ENCODE results near the gene TENT4A. TPM values are rescaled to one million over a fixed set of nuclear protein-coding genes. Genes with fewer than 3 reads are reported as not detected.

Gene TENT4A
- total RNA-seq, 2 donors from 2014 or later = 17.1 to 21.9 TPM

DNA sequence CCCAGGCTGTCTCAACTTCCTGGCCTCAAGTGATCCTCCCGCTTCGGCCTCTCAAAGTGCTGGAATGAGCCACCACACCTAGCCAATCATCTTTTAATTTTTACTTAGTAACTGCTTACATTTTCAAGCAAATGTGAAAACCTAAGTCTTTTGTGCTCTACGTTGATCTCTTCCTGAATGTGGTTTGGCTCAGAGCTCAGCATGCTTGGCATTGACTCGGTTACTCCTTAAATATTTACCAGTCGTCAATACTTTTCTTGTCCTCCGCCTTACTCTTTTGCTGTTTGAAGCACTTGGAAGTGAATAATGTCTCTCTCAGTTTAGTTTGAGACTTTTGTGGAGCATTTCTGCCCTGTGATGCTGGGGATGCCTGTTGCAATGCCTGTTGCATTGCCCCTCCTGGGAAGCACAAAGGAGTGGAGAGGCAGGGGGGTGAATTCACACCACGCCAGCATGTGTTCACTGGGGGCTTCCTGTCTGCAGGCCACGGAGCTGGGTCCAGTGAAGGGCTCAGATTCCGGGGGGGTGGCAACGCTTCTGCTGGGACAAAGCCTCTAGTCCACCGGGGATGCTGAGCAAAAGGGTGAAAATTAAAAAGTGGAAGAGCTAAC is 13.1 kb upstream of the TENT4A start:
- Histone ChIP-seq H3K9me3 (no peaks in the 10 kb centered on the region), H3K27me3 (no peaks in the 10 kb centered on the region), H3K27ac (no peak overlapping the region), H3K9ac (ENCODE audit: low read depth in 2 of 2, low read length in 2 of 2) (no peak overlapping the region), H3K4me3 (no peak overlapping the region), H3K4me1 (no peaks in the 10 kb centered on the region), H3K36me3 (no peaks in the 10 kb centered on the region)
- TF ChIP-seq, protein P1, sequence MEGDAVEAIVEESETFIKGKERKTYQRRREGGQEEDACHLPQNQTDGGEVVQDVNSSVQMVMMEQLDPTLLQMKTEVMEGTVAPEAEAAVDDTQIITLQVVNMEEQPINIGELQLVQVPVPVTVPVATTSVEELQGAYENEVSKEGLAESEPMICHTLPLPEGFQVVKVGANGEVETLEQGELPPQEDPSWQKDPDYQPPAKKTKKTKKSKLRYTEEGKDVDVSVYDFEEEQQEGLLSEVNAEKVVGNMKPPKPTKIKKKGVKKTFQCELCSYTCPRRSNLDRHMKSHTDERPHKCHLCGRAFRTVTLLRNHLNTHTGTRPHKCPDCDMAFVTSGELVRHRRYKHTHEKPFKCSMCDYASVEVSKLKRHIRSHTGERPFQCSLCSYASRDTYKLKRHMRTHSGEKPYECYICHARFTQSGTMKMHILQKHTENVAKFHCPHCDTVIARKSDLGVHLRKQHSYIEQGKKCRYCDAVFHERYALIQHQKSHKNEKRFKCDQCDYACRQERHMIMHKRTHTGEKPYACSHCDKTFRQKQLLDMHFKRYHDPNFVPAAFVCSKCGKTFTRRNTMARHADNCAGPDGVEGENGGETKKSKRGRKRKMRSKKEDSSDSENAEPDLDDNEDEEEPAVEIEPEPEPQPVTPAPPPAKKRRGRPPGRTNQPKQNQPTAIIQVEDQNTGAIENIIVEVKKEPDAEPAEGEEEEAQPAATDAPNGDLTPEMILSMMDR (IDR thresholded peaks at IDR 0.05) = no peak
- intact Hi-C loops (cut with DNase I) = no loop called here
- peak; percentile 2 for DNase-seq

DNA sequence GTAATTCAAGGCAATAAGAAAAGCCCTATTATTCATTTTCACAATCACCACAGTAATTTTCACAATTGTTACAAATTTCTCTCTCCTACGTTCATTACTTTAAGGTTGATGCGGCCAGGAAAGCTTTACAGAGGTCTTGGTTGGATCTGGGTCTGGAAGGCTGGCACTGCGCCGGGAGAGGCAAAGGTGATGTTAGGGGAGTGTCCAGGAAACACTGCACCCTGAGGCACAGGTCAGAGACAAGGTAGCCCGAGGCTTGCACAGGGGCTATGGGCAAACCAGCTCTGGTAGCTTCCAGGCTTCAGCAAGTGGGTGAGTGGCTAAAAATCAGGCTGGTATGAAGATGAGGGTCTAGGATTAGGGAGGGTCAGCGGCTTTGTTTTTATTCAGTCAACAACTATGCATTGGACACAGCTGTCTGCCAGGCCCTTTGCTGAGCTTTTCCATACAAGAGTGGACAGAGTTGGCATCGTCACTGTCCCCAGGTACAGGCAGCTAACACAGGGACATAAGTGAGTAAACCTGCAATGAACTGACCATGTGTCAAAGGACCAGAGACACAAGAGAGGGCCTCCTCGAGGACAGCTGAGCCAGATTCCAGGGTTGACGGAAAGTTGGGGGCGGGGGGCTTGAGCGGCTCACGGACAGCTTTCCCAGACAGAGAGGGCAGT is 12.4 kb upstream of the TENT4A start:
- Histone ChIP-seq H3K4me3 (no peak overlapping the region), H3K36me3 (no peaks in the 10 kb centered on the region), H3K9ac (ENCODE audit: low read depth in 2 of 2, low read length in 2 of 2) (no peak overlapping the region), H3K9me3 (no peaks in the 10 kb centered on the region), H3K4me1 (no peaks in the 10 kb centered on the region), H3K27ac (no peak overlapping the region), H3K27me3 (no peaks in the 10 kb centered on the region)
- peak; percentile 15 for DNase-seq
- intact Hi-C loops (cut with DNase I) = no loop called here
- TF ChIP-seq, protein P1 (IDR thresholded peaks at IDR 0.05) = no peak

DNA sequence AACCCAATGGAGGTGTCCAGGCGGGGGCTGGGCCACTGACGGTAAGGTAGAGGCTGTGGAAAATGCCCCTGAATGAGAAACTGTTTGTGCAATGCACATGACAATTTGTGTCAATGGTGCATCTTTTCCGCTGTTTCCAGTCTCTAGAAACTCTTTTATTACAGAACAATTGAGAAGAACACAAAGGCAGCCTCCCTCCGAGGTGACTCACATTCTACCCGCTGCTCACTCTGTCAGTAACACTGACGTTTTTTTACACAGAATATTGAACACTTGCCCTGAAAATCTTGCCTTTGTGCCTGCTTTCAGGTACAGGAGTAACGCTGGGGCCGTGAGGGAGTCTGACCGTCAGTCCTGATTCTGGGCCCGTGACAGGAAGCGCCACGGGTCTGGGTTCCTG is 11.7 kb upstream of the TENT4A start:
- Histone ChIP-seq H3K27me3 (no peaks in the 10 kb centered on the region), H3K36me3 (no peaks in the 10 kb centered on the region), H3K4me3 (no peak overlapping the region), H3K27ac (no peak overlapping the region), H3K9ac (ENCODE audit: low read depth in 2 of 2, low read length in 2 of 2) (no peak overlapping the region), H3K9me3 (no peaks in the 10 kb centered on the region), H3K4me1 (no peaks in the 10 kb centered on the region)
- TF ChIP-seq, protein P1 (IDR thresholded peaks at IDR 0.05) = no peak
- intact Hi-C loops (cut with DNase I) = no loop called here
- DNase-seq = peak; percentile 3

DNA sequence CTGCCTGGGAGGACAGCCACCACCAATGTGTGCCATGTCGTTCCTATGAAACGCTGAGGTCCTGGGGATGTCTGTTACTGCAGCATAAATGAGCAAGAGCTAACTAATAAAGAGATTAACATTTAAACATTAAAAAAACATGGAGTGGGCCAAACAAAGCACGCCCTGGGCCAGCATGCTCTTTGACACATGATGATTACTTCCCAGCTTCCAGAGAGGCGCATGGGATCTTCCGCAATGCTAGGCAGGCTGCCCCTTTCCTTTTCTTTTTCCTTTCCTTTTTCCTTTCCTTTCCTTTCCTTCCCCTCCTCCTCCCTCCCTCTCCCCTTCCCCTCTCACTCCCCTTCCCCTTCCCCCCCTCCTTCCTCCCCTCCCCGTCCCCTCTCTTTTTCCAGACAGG is 10.6 kb upstream of the TENT4A start:
- Histone ChIP-seq H3K4me1 (no peaks in the 10 kb centered on the region), H3K27ac (no peak overlapping the region), H3K4me3 (no peak overlapping the region), H3K9me3 (no peaks in the 10 kb centered on the region), H3K9ac (ENCODE audit: low read depth in 2 of 2, low read length in 2 of 2) (no peak overlapping the region), H3K36me3 (no peaks in the 10 kb centered on the region), H3K27me3 (no peaks in the 10 kb centered on the region)
- TF ChIP-seq, protein P1 (IDR thresholded peaks at IDR 0.05) = no peak
- intact Hi-C loops (cut with DNase I) = no loop called here
- DNase-seq = no peak

DNA sequence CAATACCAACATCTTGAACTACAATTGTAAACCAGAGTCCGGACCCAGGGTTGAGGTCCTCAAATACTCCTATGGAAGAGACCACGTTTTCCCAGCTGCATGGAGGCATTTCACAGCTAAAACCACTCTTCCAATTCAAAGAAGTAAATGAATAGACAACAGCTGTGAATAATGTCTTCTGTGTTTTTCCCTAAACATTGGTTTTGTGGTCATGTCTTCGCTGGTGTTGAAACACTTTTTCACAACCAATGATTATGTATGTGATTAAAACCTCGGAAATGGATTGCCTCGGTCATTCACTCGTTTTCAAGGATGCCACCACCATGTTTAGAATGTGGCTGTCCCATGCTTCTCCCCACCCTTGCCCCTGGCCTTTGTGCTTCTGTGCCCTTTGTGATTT is 9.4 kb upstream of the TENT4A start:
- DNase-seq = no peak
- Histone ChIP-seq H3K27me3 (no peaks in the 10 kb centered on the region), H3K27ac (no peak overlapping the region), H3K4me1 (no peaks in the 10 kb centered on the region), H3K4me3 (no peak overlapping the region), H3K9me3 (no peaks in the 10 kb centered on the region), H3K9ac (ENCODE audit: low read depth in 2 of 2, low read length in 2 of 2) (no peak overlapping the region), H3K36me3 (no peaks in the 10 kb centered on the region)
- TF ChIP-seq, protein P1 (IDR thresholded peaks at IDR 0.05) = no peak
- intact Hi-C loops (cut with DNase I) = no loop called here

All from colonic mucosa (tissue), 4 donors.